Chondrocyte (in vitro differentiated cells): ENCODE measurements around the gene SCARB1. TPM values are rescaled to one million over a fixed set of nuclear protein-coding genes. Genes with fewer than 3 reads are reported as not detected.

Experiments
- DNase-seq: peaks from one replicate; pipeline ENCODE4 v3.0.0; 2021; ENCODE audit warnings: mixed read lengths, low spot score
- H3K27ac Mint-ChIP-seq: one replicate; pipeline ENCODE4 v1.8.0; 2021; ENCODE audit warnings: mild to moderate bottlenecking, moderate library complexity, mixed read lengths; ENCODE audit not compliant: unreplicated experiment
- H3K27me3 Mint-ChIP-seq: 2 replicates; pipeline ENCODE4 v1.8.0; 2021; ENCODE audit warnings: low read depth, mixed read lengths
- H3K36me3 Mint-ChIP-seq: 2 replicates; pipeline ENCODE4 v1.8.0; 2021; ENCODE audit warnings: low read depth, mixed read lengths
- H3K4me1 Mint-ChIP-seq: 2 replicates; pipeline ENCODE4 v1.8.0; 2021; ENCODE audit warnings: low read depth, mild to moderate bottlenecking, mixed read lengths
- H3K4me3 Mint-ChIP-seq: one replicate; pipeline ENCODE4 v1.8.0; 2021; ENCODE audit warnings: mild to moderate bottlenecking, moderate library complexity, mixed read lengths; ENCODE audit not compliant: unreplicated experiment
- H3K9me3 Mint-ChIP-seq: 2 replicates; pipeline ENCODE4 v1.8.0; 2021; ENCODE audit warnings: low read depth, mixed read lengths
- total RNA-seq: library from RNA; stranded (reverse); gene quantifications from 3 replicates; pipeline ENCODE4 v1.2.1, GENCODE V29; 2021
- TF ChIP-seq, protein P1 (sequence below): fragments of 200-600 bp; sonication (generic); IDR thresholded peaks from 2 replicates; pipeline ENCODE4 v1.5.0; 2021; ENCODE audit warnings: antibody characterized with exemption, mild to moderate bottlenecking, moderate library complexity

Gene SCARB1
- total RNA-seq, 1 donor from 2014 or later, result 20.1 TPM

- TF ChIP-seq, protein P1, sequence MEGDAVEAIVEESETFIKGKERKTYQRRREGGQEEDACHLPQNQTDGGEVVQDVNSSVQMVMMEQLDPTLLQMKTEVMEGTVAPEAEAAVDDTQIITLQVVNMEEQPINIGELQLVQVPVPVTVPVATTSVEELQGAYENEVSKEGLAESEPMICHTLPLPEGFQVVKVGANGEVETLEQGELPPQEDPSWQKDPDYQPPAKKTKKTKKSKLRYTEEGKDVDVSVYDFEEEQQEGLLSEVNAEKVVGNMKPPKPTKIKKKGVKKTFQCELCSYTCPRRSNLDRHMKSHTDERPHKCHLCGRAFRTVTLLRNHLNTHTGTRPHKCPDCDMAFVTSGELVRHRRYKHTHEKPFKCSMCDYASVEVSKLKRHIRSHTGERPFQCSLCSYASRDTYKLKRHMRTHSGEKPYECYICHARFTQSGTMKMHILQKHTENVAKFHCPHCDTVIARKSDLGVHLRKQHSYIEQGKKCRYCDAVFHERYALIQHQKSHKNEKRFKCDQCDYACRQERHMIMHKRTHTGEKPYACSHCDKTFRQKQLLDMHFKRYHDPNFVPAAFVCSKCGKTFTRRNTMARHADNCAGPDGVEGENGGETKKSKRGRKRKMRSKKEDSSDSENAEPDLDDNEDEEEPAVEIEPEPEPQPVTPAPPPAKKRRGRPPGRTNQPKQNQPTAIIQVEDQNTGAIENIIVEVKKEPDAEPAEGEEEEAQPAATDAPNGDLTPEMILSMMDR, result no peak
- H3K27me3 Mint-ChIP-seq, result no peaks in the 10 kb centered on the region
- no peak for DNase-seq
- peaks cover 19% of the 10 kb centered on the region for H3K4me1 Mint-ChIP-seq
- peak overlapping the region; percentile 79 for H3K27ac Mint-ChIP-seq
- no peaks in the 10 kb centered on the region for H3K36me3 Mint-ChIP-seq
- H3K9me3 Mint-ChIP-seq, result no peaks in the 10 kb centered on the region
- H3K4me3 Mint-ChIP-seq, result no peak overlapping the region
Measured at GRCh38 chr12:124837958-124838803, 25.5 kb downstream of the SCARB1 start.

DNA sequence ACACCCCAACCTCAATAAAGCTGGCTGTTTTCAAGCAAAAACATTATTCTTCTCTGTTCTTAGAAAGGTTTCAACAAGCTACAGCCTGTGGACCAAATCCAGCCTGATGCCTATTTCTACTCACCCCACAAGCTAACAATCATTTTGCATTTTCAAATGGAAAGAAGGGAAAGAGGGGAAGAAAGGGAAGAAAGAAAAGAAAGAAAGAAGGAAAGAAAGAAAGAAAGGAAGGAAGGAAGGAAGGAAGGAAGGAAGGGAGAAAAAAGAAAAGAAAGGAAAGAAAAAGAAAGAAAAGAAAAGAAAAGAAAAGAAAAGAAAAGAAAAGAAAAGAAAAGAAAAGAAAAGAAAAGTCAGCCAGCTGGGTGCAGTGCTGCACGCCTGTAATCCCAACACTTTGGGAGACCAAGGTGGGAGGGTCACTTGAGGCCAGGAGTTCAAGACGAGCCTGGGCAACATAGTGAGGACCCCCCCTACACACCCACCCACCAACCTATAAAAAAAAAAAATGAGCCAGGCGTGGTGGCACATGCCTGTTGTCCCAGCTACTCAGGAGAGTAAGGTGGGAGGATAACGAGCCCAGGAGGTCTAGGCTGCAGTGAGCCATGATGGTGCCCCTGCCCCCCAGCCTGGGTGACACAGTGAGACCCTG lies 26.3 kb downstream of the SCARB1 start:
- H3K4me1 Mint-ChIP-seq, result peaks cover 26% of the 10 kb centered on the region
- TF ChIP-seq, protein P1, result no peak
- no peak for DNase-seq
- H3K36me3 Mint-ChIP-seq, result no peaks in the 10 kb centered on the region
- H3K27me3 Mint-ChIP-seq, result no peaks in the 10 kb centered on the region
- no peak overlapping the region for H3K27ac Mint-ChIP-seq
- H3K9me3 Mint-ChIP-seq, result no peaks in the 10 kb centered on the region
- H3K4me3 Mint-ChIP-seq, result no peak overlapping the region

- Mint-ChIP-seq H3K9me3 (no peaks in the 10 kb centered on the region), H3K4me1 (peaks cover 26% of the 10 kb centered on the region), H3K36me3 (no peaks in the 10 kb centered on the region), H3K27ac (no peak overlapping the region), H3K27me3 (no peaks in the 10 kb centered on the region), H3K4me3 (no peak overlapping the region)
- DNase-seq, result no peak
- TF ChIP-seq, protein P1, result no peak
Measured at GRCh38 chr12:124836759-124837158, 26.9 kb downstream of the SCARB1 start.

DNA sequence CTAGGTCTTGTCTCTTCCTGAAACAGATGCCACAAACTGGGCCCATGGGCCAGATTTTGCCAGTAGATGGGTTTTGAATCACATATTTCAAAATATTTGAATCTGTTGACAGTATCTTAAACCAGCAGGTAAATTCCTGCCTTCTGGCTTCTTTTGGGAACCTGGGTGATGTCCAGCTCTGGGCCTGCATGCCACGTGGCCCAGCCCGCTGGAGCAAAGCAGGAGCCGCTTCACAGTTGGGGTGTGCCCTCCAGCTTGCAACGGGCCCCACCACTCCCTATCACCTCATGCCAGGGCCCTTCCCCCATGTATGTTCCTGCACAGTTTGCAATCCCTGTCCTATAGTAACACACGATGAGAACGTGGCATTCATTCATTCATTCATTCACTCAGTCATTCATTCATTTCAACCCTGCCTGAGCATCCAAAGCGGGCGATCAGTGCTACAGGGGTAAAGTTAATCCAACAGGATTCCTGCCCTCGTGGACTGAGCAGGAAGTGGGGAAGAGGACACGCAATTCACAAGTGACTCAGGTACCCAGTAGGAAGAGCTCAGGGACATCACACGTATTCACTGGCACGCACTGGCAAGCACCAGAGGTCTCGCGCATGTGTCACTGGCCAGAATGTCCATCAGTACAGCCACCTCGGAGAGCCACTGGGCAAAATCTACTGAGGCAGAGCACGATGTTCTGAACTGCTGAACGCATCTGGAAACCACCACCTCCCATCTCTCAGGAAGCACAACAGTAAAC lies 27.8 kb downstream of the SCARB1 start:
- DNase-seq, result no peak
- TF ChIP-seq, protein P1, result no peak
- Mint-ChIP-seq H3K4me1 (peaks cover 26% of the 10 kb centered on the region), H3K27me3 (no peaks in the 10 kb centered on the region), H3K4me3 (no peak overlapping the region), H3K36me3 (no peaks in the 10 kb centered on the region), H3K9me3 (no peaks in the 10 kb centered on the region), H3K27ac (no peak overlapping the region)

DNA sequence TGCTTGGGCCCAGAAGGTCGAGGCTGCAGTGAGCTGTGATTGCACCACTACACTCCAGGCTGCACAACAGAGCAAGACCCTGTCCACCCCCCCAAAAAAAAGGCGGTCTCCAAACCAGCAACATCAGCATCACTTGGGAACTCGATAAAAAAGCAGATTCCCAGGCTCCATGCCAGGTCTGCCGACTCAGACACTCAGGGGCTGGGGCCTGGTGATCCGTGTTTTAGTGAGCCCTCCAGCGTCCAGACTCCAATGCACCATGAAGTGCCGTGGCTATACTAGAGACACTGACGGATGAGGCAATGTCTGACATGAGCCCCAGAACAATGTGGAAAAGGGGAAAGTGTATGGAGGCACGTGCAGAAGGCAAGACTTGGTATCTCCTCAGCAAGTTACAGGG lies 28.8 kb downstream of the SCARB1 start:
- H3K27ac Mint-ChIP-seq, result no peak overlapping the region
- no peak overlapping the region for H3K4me3 Mint-ChIP-seq
- H3K27me3 Mint-ChIP-seq, result no peaks in the 10 kb centered on the region
- H3K9me3 Mint-ChIP-seq, result peaks cover 1% of the 10 kb centered on the region
- peaks cover 26% of the 10 kb centered on the region for H3K4me1 Mint-ChIP-seq
- no peak for DNase-seq
- no peaks in the 10 kb centered on the region for H3K36me3 Mint-ChIP-seq
- TF ChIP-seq, protein P1, result no peak
